ENCODE results near the gene SAFB.

Gene SAFB

GRCh38 chr19:5622465-5623396, at the start of gene SAFB, which contains the start of gene SAFB2:
Gene SAFB, plus strand, starts transcription at chr19:5623083. Its CDS starts 123 bp downstream, at chr19:5623206.
Gene SAFB2, minus strand, starts transcription at chr19:5622776. Its CDS starts 61 bp downstream, at chr19:5622715.
- peak; percentile 95 for DNase-seq

GRCh38 chr19:5575590-5575989, 47.3 kb upstream of the SAFB start:
- no peak for DNase-seq

- peak; percentile 5 for DNase-seq
Measured at GRCh38 chr19:5578097-5578846, 44.6 kb upstream of the SAFB start.

GRCh38 chr19:5579286-5579685, 43.6 kb upstream of the SAFB start:
- no peak for DNase-seq

- no peak for DNase-seq
Measured at GRCh38 chr19:5579697-5580096, 43.2 kb upstream of the SAFB start.

- DNase-seq, result no peak
Measured at GRCh38 chr19:5580161-5580571, 42.7 kb upstream of the SAFB start.

- DNase-seq, result no peak
Measured at GRCh38 chr19:5585461-5586299, 37.2 kb upstream of the SAFB start.

- no peak for DNase-seq
Measured at GRCh38 chr19:5586300-5587070, 36.4 kb upstream of the SAFB start.

GRCh38 chr19:5587071-5587455, 35.8 kb upstream of the SAFB start:
- no peak for DNase-seq

- DNase-seq, result no peak
Measured at GRCh38 chr19:5587661-5588060, 35.2 kb upstream of the SAFB start.

GRCh38 chr19:5588441-5588840, 34.4 kb upstream of the SAFB start:
- DNase-seq, result no peak

GRCh38 chr19:5588906-5589676, 33.8 kb upstream of the SAFB start:
- DNase-seq, result no peak

GRCh38 chr19:5590151-5590864, 32.6 kb upstream of the SAFB start:
- no peak for DNase-seq

- DNase-seq, result no peak
Measured at GRCh38 chr19:5590865-5591154, 32.1 kb upstream of the SAFB start.

- DNase-seq, result no peak
Measured at GRCh38 chr19:5591476-5591875, 31.4 kb upstream of the SAFB start.

GRCh38 chr19:5592531-5593342, 30.1 kb upstream of the SAFB start:
- DNase-seq, result no peak

- DNase-seq, result no peak
Measured at GRCh38 chr19:5593343-5594255, 29.3 kb upstream of the SAFB start.

- no peak for DNase-seq
Measured at GRCh38 chr19:5594521-5594950, 28.3 kb upstream of the SAFB start.

- DNase-seq, result no peak
Measured at GRCh38 chr19:5595129-5595528, 27.8 kb upstream of the SAFB start.

Measured in SHP77 treated with DMSO at 0.1 percent for 48 hours (cell line).